ENCODE results near the gene DEDD. TPM values are rescaled to one million over a fixed set of nuclear protein-coding genes. Genes with fewer than 3 reads are reported as not detected.

The DEDD gene
- total RNA-seq, 1 experiment from 2014 or later: 44.7 TPM

GRCh38 chr1:161094481-161094880 lies 38.0 kb downstream of the DEDD start:
- no peak overlapping the region for H3K4me3 Mint-ChIP-seq

More at GRCh38 chr1:161094481-161094880, 38.0 kb downstream of the DEDD start:
- no peak overlapping the region for H2AFZ ChIP-seq (ENCODE audit: low read length)
- H3K27me3 ChIP-seq (ENCODE audit: insufficient read depth, low read length): no peaks in the 10 kb centered on the region; the same call in 1 of the 2 replicates
- peaks cover 8 to 9% of the 10 kb centered on the region in 2 experiments for H3K4me1 Mint-ChIP-seq
- no peaks in the 10 kb centered on the region for H3K9me3 ChIP-seq (ENCODE audit: control insufficient read depth, low read depth, low read length)
- no peak for DNase-seq
- no peaks in the 10 kb centered on the region for H3K79me1 ChIP-seq (ENCODE audit: insufficient read depth, low read depth, low read length, poor library complexity, severe bottlenecking)
- no peaks in the 10 kb centered on the region; a peak in 1 of 5 replicates for H3K9me3 Mint-ChIP-seq
- H3K27ac ChIP-seq (ENCODE audit: insufficient read length, low read depth, low read length): no peak overlapping the region
- no peak overlapping the region for H3T11ph ChIP-seq (ENCODE audit: low read length)
- peaks cover 0 to under 1% (median under 1%) of the 10 kb centered on the region in 3 experiments; a peak in 3 of 7 replicates for H3K36me3 Mint-ChIP-seq (ENCODE audit: insufficient read depth in 1 of 3, low read depth in 3 of 3)
- no peak overlapping the region for H2BK20ac ChIP-seq (ENCODE audit: low read depth, low read length, poor library complexity, severe bottlenecking)
- peaks cover 10% of the 10 kb centered on the region for H3K23me2 ChIP-seq (ENCODE audit: insufficient read length, low read depth, low read length, poor library complexity, severe bottlenecking)
- no peak overlapping the region for H2BK5ac ChIP-seq (ENCODE audit: insufficient read length, low read length)
- H2BK12ac ChIP-seq (ENCODE audit: insufficient read length, low read depth, low read length): no peak overlapping the region
- H3K56ac ChIP-seq (ENCODE audit: insufficient read length, low read depth, low read length): no peak overlapping the region
- H2BK15ac ChIP-seq (ENCODE audit: low read depth, low read length): no peak overlapping the region
- H3K18ac ChIP-seq (ENCODE audit: insufficient read length, low read depth, low read length): no peak overlapping the region
- H3K9ac ChIP-seq (ENCODE audit: extremely low read depth, insufficient read length, low read length): no peak overlapping the region
- H3K4me1 ChIP-seq (ENCODE audit: insufficient read depth, low read length): no peaks in the 10 kb centered on the region
- H4K20me1 ChIP-seq (ENCODE audit: control insufficient read depth, insufficient read depth, insufficient read length): no peaks in the 10 kb centered on the region
- H2AK5ac ChIP-seq (ENCODE audit: insufficient read length, low read length): no peak overlapping the region
- H3K14ac ChIP-seq (ENCODE audit: insufficient read depth, low read length): no peak overlapping the region
- H4K5ac ChIP-seq (ENCODE audit: insufficient read length, low read depth, low read length): no peak overlapping the region
- no peak overlapping the region for H3K4ac ChIP-seq (ENCODE audit: low read depth, low read length)
- no CpG with 5 or more reads among the region's 14 CpGs for WGBS (ENCODE audit: extremely low coverage, insufficient read length, low lambda C conversion rate)
- H3K23ac ChIP-seq (ENCODE audit: insufficient read length, low read depth, low read length): no peak overlapping the region
- no peak overlapping the region for H4K91ac ChIP-seq (ENCODE audit: insufficient read length, low read depth, low read length)
- TF ChIP-seq, protein P1, sequence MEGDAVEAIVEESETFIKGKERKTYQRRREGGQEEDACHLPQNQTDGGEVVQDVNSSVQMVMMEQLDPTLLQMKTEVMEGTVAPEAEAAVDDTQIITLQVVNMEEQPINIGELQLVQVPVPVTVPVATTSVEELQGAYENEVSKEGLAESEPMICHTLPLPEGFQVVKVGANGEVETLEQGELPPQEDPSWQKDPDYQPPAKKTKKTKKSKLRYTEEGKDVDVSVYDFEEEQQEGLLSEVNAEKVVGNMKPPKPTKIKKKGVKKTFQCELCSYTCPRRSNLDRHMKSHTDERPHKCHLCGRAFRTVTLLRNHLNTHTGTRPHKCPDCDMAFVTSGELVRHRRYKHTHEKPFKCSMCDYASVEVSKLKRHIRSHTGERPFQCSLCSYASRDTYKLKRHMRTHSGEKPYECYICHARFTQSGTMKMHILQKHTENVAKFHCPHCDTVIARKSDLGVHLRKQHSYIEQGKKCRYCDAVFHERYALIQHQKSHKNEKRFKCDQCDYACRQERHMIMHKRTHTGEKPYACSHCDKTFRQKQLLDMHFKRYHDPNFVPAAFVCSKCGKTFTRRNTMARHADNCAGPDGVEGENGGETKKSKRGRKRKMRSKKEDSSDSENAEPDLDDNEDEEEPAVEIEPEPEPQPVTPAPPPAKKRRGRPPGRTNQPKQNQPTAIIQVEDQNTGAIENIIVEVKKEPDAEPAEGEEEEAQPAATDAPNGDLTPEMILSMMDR (conservative IDR thresholded peaks at IDR 0.05): no peak
- H3K27ac Mint-ChIP-seq: no peak overlapping the region
- no peak overlapping the region for H2BK120ac ChIP-seq (ENCODE audit: low read depth, low read length, poor library complexity, severe bottlenecking)
- no peak overlapping the region for H4K8ac ChIP-seq (replicated peaks; ENCODE audit: insufficient read length, low read depth, low read length)
- no peaks in the 10 kb centered on the region for H3K79me2 ChIP-seq (ENCODE audit: insufficient read depth, low read length)
- H3K27me3 Mint-ChIP-seq (ENCODE audit: low read depth): peaks cover 11% of the 10 kb centered on the region
- H3K4me2 ChIP-seq (ENCODE audit: insufficient read depth, insufficient read length, low read length): no peak overlapping the region
